WTC11 (cell line): Measurements from ENCODE around the gene LAMA1. TPM values are rescaled to one million over a fixed set of nuclear protein-coding genes. Genes with fewer than 3 reads are reported as not detected.

Experiments used
- ATAC-seq: fragments of 200-7000 bp; cut with Tn5 transposase; 2 replicates; pipeline ENCODE4 v1.10.0; 2021; ENCODE audit warnings: mild to moderate bottlenecking, moderate library complexity
- CTCF ChIA-PET: fragments of 300-600 bp; sonication (Branson Sonifier 250); formaldehyde crosslinking; loops from one replicate; lab custom pipeline; 2021; ENCODE audit warnings: antibody characterized with exemption; lab: Charles Lee
- POLR2A ChIA-PET: fragments of 350-600 bp; sonication (Branson Sonifier 250); formaldehyde crosslinking; loops from one replicate; lab custom pipeline; 2021; ENCODE audit warnings: antibody characterized with exemption; lab: Charles Lee
- DNase-seq: peaks from one replicate; pipeline ENCODE4 v3.0.0; 2021; ENCODE audit warnings: low spot score
- H3K27ac Mint-ChIP-seq: 2 replicates; pipeline ENCODE4 v1.8.0; 2021; ENCODE audit warnings: mixed read lengths
- H3K27me3 Mint-ChIP-seq: 2 replicates; pipeline ENCODE4 v1.8.0; 2021; ENCODE audit warnings: low read depth, mild to moderate bottlenecking, moderate library complexity, mixed read lengths
- H3K36me3 Mint-ChIP-seq: 2 replicates; pipeline ENCODE4 v1.8.0; 2021; ENCODE audit warnings: mixed read lengths
- H3K4me1 Mint-ChIP-seq: 2 replicates; pipeline ENCODE4 v1.8.0; 2022; ENCODE audit warnings: mixed read lengths
- H3K4me3 Mint-ChIP-seq: 2 replicates; pipeline ENCODE4 v1.8.0; 2021; ENCODE audit warnings: mild to moderate bottlenecking, moderate library complexity, mixed read lengths
- H3K9me3 Mint-ChIP-seq: 2 replicates; pipeline ENCODE4 v1.8.0; 2021; ENCODE audit warnings: mixed read lengths
- ATF1 ChIP-seq: sonication (generic); formaldehyde crosslinking; IDR thresholded peaks from 2 replicates; pipeline ENCODE4 v1.8.1; 2023; ENCODE audit warnings: mild to moderate bottlenecking, moderate library complexity, missing genetic modification reagents
- ATF6 ChIP-seq: sonication (generic); formaldehyde crosslinking; IDR thresholded peaks from 2 replicates; pipeline ENCODE4 v1.8.1; 2023; ENCODE audit warnings: mild to moderate bottlenecking, missing genetic modification reagents
- ETV6 ChIP-seq: sonication (generic); formaldehyde crosslinking; IDR thresholded peaks from 2 replicates; pipeline ENCODE4 v1.8.1; 2022; ENCODE audit warnings: mild to moderate bottlenecking, missing genetic modification reagents
- FOXJ3 ChIP-seq: sonication (generic); formaldehyde crosslinking; IDR thresholded peaks from 2 replicates; pipeline ENCODE4 v1.9.0; 2021; ENCODE audit warnings: missing genetic modification reagents, mild to moderate bottlenecking, borderline replicate concordance
- FOXK1 ChIP-seq: sonication (generic); formaldehyde crosslinking; IDR thresholded peaks from 2 replicates; pipeline ENCODE4 v1.8.0; 2022; ENCODE audit warnings: mild to moderate bottlenecking, moderate library complexity, missing genetic modification reagents
- GRHL2 ChIP-seq: fragments of 250-450 bp; sonication (Bioruptor Pico); IDR thresholded peaks from 2 replicates; pipeline ENCODE4 v1.8.0; 2022; ENCODE audit warnings: mild to moderate bottlenecking, moderate library complexity; ENCODE audit not compliant: insufficient replicate concordance, severe bottlenecking
- HMGXB4 ChIP-seq: sonication (generic); formaldehyde crosslinking; IDR thresholded peaks from 2 replicates; pipeline ENCODE4 v1.8.1; 2023; ENCODE audit warnings: mild to moderate bottlenecking, moderate library complexity, missing genetic modification reagents
- IRF2 ChIP-seq: sonication (generic); formaldehyde crosslinking; IDR thresholded peaks from 2 replicates; pipeline ENCODE4 v1.8.0; 2022; ENCODE audit warnings: low read depth, missing genetic modification reagents, borderline replicate concordance
- JAZF1 ChIP-seq: fragments of 250-450 bp; sonication (Bioruptor Pico); IDR thresholded peaks from 2 replicates; pipeline ENCODE4 v1.9.0; 2021; ENCODE audit warnings: moderate library complexity, mild to moderate bottlenecking, inconsistent platforms
- JUN ChIP-seq: sonication (generic); formaldehyde crosslinking; IDR thresholded peaks from 2 replicates; pipeline ENCODE4 v1.8.0; 2023; ENCODE audit warnings: mild to moderate bottlenecking, missing genetic modification reagents
- NFE2L1 ChIP-seq: sonication (generic); formaldehyde crosslinking; IDR thresholded peaks from 2 replicates; pipeline ENCODE4 v1.8.1; 2023; ENCODE audit warnings: missing genetic modification reagents
- NFYB ChIP-seq: sonication (generic); formaldehyde crosslinking; conservative IDR thresholded peaks from 2 replicates; pipeline ENCODE4 v1.8.0; 2022; ENCODE audit warnings: low read depth, missing genetic modification reagents
- OVOL2 ChIP-seq: fragments of 250-450 bp; sonication (Bioruptor Pico); IDR thresholded peaks from 2 replicates; pipeline ENCODE4 v1.9.0; 2021; ENCODE audit warnings: mild to moderate bottlenecking, borderline replicate concordance
- RELA ChIP-seq: sonication (generic); formaldehyde crosslinking; IDR thresholded peaks from 2 replicates; pipeline ENCODE4 v1.8.1; 2022; ENCODE audit warnings: missing genetic modification reagents, mild to moderate bottlenecking, borderline replicate concordance
- SMAD4 ChIP-seq: sonication (generic); formaldehyde crosslinking; IDR thresholded peaks from 2 replicates; pipeline ENCODE4 v1.8.0; 2022; ENCODE audit warnings: mild to moderate bottlenecking, missing genetic modification reagents
- SOX15 ChIP-seq: fragments of 250-450 bp; sonication (Bioruptor Pico); IDR thresholded peaks from 2 replicates; pipeline ENCODE4 v1.9.0; 2021; ENCODE audit warnings: mild to moderate bottlenecking
- SP1 ChIP-seq: sonication (generic); formaldehyde crosslinking; conservative IDR thresholded peaks from 2 replicates; pipeline ENCODE4 v1.8.1; 2022; ENCODE audit warnings: missing genetic modification reagents
- TEAD4 ChIP-seq: sonication (generic); formaldehyde crosslinking; IDR thresholded peaks from 2 replicates; pipeline ENCODE4 v1.8.0; 2022; ENCODE audit warnings: mild to moderate bottlenecking, missing genetic modification reagents
- TP53 ChIP-seq: sonication (generic); formaldehyde crosslinking; IDR thresholded peaks from 2 replicates; pipeline ENCODE4 v1.8.1; 2023; ENCODE audit warnings: mild to moderate bottlenecking, missing genetic modification reagents
- ZNF219 ChIP-seq: sonication (generic); formaldehyde crosslinking; IDR thresholded peaks from 2 replicates; pipeline ENCODE4 v1.8.0; 2023; ENCODE audit warnings: missing genetic modification reagents, mild to moderate bottlenecking, borderline replicate concordance
- ZNF317 ChIP-seq: sonication (generic); formaldehyde crosslinking; IDR thresholded peaks from 2 replicates; pipeline ENCODE4 v1.8.1; 2023; ENCODE audit warnings: low read depth, mild to moderate bottlenecking, moderate library complexity, missing genetic modification reagents, borderline replicate concordance
- ZNF671 ChIP-seq: fragments of 250-450 bp; sonication (Bioruptor Pico); IDR thresholded peaks from 2 replicates; pipeline ENCODE4 v1.8.0; 2021; ENCODE audit warnings: mild to moderate bottlenecking
- ZSCAN18 ChIP-seq: fragments of 250-450 bp; sonication (Bioruptor Pico); IDR thresholded peaks from 2 replicates; pipeline ENCODE4 v2.1.2; 2022; ENCODE audit warnings: mild to moderate bottlenecking, moderate library complexity
- total RNA-seq: library from RNA; stranded (reverse); gene quantifications from 3 replicates; pipeline ENCODE4 v1.2.3, GENCODE V29; 2021
- TF ChIP-seq, protein P1 (sequence below): sonication (generic); formaldehyde crosslinking; IDR thresholded peaks from 2 replicates; pipeline ENCODE4 v1.8.1; 2022; ENCODE audit warnings: missing genetic modification reagents, borderline replicate concordance
- TF ChIP-seq, protein P2 (sequence below): fragments of 250-450 bp; sonication (Bioruptor Pico); IDR thresholded peaks from 2 replicates; pipeline ENCODE4 v1.9.0; 2021; ENCODE audit warnings: mild to moderate bottlenecking
- TF ChIP-seq, protein P3 (sequence below): sonication (generic); formaldehyde crosslinking; IDR thresholded peaks from 2 replicates; pipeline ENCODE4 v1.8.0; 2022; ENCODE audit warnings: mild to moderate bottlenecking, missing genetic modification reagents
- TF ChIP-seq, protein P4 (sequence below): fragments of 250-450 bp; sonication (Bioruptor Pico); IDR thresholded peaks from 2 replicates; pipeline ENCODE4 v1.8.0; 2021; ENCODE audit warnings: mild to moderate bottlenecking

LAMA1 gene
- total RNA-seq, 1 experiment from 2014 or later: 50.7 TPM

DNA sequence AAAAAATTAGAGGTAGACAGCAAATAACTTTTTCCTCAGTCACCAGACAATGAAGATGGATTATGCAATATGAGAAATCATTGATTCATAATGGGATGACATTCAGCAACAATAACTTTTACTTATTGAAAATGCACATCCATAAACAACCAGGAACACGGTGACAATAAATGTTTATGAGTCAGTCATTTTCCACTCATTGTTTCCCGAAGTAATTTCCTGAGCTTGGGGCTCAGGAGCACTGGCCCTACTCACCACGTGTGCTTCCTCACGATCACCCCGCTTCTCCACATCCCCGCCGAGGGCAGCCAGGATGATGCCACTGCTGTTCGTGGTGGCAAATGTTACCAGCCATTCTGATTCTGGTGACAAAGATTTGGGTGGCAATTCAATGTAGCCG is 156.3 kb downstream of the LAMA1 start:
- ChIA-PET POLR2A (no interaction called here), CTCF (no interaction called here)
- no peak overlapping the region for H3K27ac Mint-ChIP-seq
- no peaks in the 10 kb centered on the region for H3K4me1 Mint-ChIP-seq
- peaks cover 79% of the 10 kb centered on the region for H3K36me3 Mint-ChIP-seq
- H3K9me3 Mint-ChIP-seq: peaks cover 12% of the 10 kb centered on the region
- DNase-seq (no peak), ATAC-seq (no peak)
- H3K27me3 Mint-ChIP-seq: no peaks in the 10 kb centered on the region
- H3K4me3 Mint-ChIP-seq: no peak overlapping the region
- no peak for TF ChIP-seq TP53 (CRISPR knock-in tag)
- no peak for TF ChIP-seq ZSCAN18 (CRISPR knock-in tag)
- no peak for TF ChIP-seq SMAD4 (CRISPR knock-in tag)
- no peak for TF ChIP-seq ETV6 (CRISPR knock-in tag)
- TF ChIP-seq FOXK1 (CRISPR knock-in tag): no peak
- TF ChIP-seq RELA (CRISPR knock-in tag): no peak
- TF ChIP-seq IRF2 (CRISPR knock-in tag): no peak
- TF ChIP-seq TEAD4: no peak
- TF ChIP-seq, protein P1, sequence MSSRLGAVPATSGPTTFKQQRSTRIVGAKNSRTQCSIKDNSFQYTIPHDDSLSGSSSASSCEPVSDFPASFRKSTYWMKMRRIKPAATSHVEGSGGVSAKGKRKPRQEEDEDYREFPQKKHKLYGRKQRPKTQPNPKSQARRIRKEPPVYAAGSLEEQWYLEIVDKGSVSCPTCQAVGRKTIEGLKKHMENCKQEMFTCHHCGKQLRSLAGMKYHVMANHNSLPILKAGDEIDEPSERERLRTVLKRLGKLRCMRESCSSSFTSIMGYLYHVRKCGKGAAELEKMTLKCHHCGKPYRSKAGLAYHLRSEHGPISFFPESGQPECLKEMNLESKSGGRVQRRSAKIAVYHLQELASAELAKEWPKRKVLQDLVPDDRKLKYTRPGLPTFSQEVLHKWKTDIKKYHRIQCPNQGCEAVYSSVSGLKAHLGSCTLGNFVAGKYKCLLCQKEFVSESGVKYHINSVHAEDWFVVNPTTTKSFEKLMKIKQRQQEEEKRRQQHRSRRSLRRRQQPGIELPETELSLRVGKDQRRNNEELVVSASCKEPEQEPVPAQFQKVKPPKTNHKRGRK (CRISPR knock-in tag): no peak
- no peak for TF ChIP-seq NFE2L1 (CRISPR knock-in tag)
- TF ChIP-seq SP1: no peak
- TF ChIP-seq NFYB (CRISPR knock-in tag): no peak
- TF ChIP-seq, protein P2, sequence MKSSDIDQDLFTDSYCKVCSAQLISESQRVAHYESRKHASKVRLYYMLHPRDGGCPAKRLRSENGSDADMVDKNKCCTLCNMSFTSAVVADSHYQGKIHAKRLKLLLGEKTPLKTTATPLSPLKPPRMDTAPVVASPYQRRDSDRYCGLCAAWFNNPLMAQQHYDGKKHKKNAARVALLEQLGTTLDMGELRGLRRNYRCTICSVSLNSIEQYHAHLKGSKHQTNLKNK (CRISPR knock-in tag): no peak
- TF ChIP-seq, protein P3, sequence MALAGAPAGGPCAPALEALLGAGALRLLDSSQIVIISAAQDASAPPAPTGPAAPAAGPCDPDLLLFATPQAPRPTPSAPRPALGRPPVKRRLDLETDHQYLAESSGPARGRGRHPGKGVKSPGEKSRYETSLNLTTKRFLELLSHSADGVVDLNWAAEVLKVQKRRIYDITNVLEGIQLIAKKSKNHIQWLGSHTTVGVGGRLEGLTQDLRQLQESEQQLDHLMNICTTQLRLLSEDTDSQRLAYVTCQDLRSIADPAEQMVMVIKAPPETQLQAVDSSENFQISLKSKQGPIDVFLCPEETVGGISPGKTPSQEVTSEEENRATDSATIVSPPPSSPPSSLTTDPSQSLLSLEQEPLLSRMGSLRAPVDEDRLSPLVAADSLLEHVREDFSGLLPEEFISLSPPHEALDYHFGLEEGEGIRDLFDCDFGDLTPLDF (CRISPR knock-in tag): no peak
- TF ChIP-seq JUN (CRISPR knock-in tag): no peak
- TF ChIP-seq ATF1 (CRISPR knock-in tag): no peak
- no peak for TF ChIP-seq ZNF671 (CRISPR knock-in tag)
- TF ChIP-seq JAZF1 (CRISPR knock-in tag): no peak
- no peak for TF ChIP-seq GRHL2 (CRISPR knock-in tag)
- TF ChIP-seq OVOL2 (CRISPR knock-in tag): no peak

GRCh38 chr18:6960656-6961055 is 156.9 kb downstream of the LAMA1 start:
- peaks cover 78% of the 10 kb centered on the region for H3K36me3 Mint-ChIP-seq
- POLR2A ChIA-PET: no interaction called here
- DNase-seq: no peak
- no peaks in the 10 kb centered on the region for H3K4me1 Mint-ChIP-seq
- H3K27ac Mint-ChIP-seq: no peak overlapping the region
- CTCF ChIA-PET: no interaction called here
- H3K27me3 Mint-ChIP-seq: no peaks in the 10 kb centered on the region
- H3K9me3 Mint-ChIP-seq: peaks cover 12% of the 10 kb centered on the region
- H3K4me3 Mint-ChIP-seq: no peak overlapping the region
- no peak for ATAC-seq
- TF ChIP-seq, protein P4, sequence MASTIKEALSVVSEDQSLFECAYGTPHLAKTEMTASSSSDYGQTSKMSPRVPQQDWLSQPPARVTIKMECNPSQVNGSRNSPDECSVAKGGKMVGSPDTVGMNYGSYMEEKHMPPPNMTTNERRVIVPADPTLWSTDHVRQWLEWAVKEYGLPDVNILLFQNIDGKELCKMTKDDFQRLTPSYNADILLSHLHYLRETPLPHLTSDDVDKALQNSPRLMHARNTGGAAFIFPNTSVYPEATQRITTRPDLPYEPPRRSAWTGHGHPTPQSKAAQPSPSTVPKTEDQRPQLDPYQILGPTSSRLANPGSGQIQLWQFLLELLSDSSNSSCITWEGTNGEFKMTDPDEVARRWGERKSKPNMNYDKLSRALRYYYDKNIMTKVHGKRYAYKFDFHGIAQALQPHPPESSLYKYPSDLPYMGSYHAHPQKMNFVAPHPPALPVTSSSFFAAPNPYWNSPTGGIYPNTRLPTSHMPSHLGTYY (CRISPR knock-in tag): no peak
- TF ChIP-seq, protein P1 (CRISPR knock-in tag): no peak
- TF ChIP-seq ZNF219: no peak
- no peak for TF ChIP-seq ATF6
- no peak for TF ChIP-seq SOX15 (CRISPR knock-in tag)
- TF ChIP-seq FOXJ3 (CRISPR knock-in tag): no peak
- no peak for TF ChIP-seq ZNF317
- TF ChIP-seq HMGXB4: no peak
